ENCODE measurements around the gene ATP2B2.

Gene ATP2B2

GRCh38 chr3:10364806-10365205 is 140.6 kb downstream of the ATP2B2 start:
- in situ Hi-C loops (cut with MboI; ENCODE audit: low pct_unique_long_range_greater_than_20kb, low sequenced_read_pairs, unreplicated experiment): no loop called here
- TF ChIP-seq CTCF (IDR thresholded peaks at IDR 0.05; ENCODE audit: extremely low read depth, insufficient read depth, missing control alignments): no peak

GRCh38 chr3:10363935-10364334 is 141.5 kb downstream of the ATP2B2 start:
- no peak for TF ChIP-seq CTCF (IDR thresholded peaks at IDR 0.05; ENCODE audit: extremely low read depth, insufficient read depth, missing control alignments)

More at GRCh38 chr3:10364806-10365205, 140.6 kb downstream of the ATP2B2 start:
- DNase-seq (ENCODE audit: low spot score): no peak

GRCh38 chr3:10361375-10361774 is 144.0 kb downstream of the ATP2B2 start:
- in situ Hi-C loops (cut with MboI; ENCODE audit: low pct_unique_long_range_greater_than_20kb, low sequenced_read_pairs, unreplicated experiment): no loop called here
- no peak for TF ChIP-seq CTCF (IDR thresholded peaks at IDR 0.05; ENCODE audit: extremely low read depth, insufficient read depth, missing control alignments)
- DNase-seq (ENCODE audit: low spot score): no peak

More at GRCh38 chr3:10363935-10364334, 141.5 kb downstream of the ATP2B2 start:
- in situ Hi-C loops (cut with MboI; ENCODE audit: low pct_unique_long_range_greater_than_20kb, low sequenced_read_pairs, unreplicated experiment): no loop called here
- DNase-seq (ENCODE audit: low spot score): no peak

- in situ Hi-C loops (cut with MboI; ENCODE audit: low pct_unique_long_range_greater_than_20kb, low sequenced_read_pairs, unreplicated experiment): no loop called here
- TF ChIP-seq CTCF (IDR thresholded peaks at IDR 0.05; ENCODE audit: extremely low read depth, insufficient read depth, missing control alignments): no peak
Observed at GRCh38 chr3:10360478-10360877, 144.9 kb downstream of the ATP2B2 start.

GRCh38 chr3:10359761-10360161 is 145.6 kb downstream of the ATP2B2 start:
- in situ Hi-C loops (cut with MboI; ENCODE audit: low pct_unique_long_range_greater_than_20kb, low sequenced_read_pairs, unreplicated experiment): no loop called here
- no peak for DNase-seq (ENCODE audit: low spot score)
- TF ChIP-seq CTCF (IDR thresholded peaks at IDR 0.05; ENCODE audit: extremely low read depth, insufficient read depth, missing control alignments): no peak

More at GRCh38 chr3:10360478-10360877, 144.9 kb downstream of the ATP2B2 start:
- DNase-seq (ENCODE audit: low spot score): no peak

- TF ChIP-seq CTCF (IDR thresholded peaks at IDR 0.05; ENCODE audit: extremely low read depth, insufficient read depth, missing control alignments): no peak
- DNase-seq (ENCODE audit: low spot score): no peak
- in situ Hi-C loops (cut with MboI; ENCODE audit: low pct_unique_long_range_greater_than_20kb, low sequenced_read_pairs, unreplicated experiment): no loop called here
Observed at GRCh38 chr3:10358309-10358980, 146.9 kb downstream of the ATP2B2 start.

Measured in GM13977 (cell line).